ENCODE data around the gene LZTS2.

Gene LZTS2

DNA sequence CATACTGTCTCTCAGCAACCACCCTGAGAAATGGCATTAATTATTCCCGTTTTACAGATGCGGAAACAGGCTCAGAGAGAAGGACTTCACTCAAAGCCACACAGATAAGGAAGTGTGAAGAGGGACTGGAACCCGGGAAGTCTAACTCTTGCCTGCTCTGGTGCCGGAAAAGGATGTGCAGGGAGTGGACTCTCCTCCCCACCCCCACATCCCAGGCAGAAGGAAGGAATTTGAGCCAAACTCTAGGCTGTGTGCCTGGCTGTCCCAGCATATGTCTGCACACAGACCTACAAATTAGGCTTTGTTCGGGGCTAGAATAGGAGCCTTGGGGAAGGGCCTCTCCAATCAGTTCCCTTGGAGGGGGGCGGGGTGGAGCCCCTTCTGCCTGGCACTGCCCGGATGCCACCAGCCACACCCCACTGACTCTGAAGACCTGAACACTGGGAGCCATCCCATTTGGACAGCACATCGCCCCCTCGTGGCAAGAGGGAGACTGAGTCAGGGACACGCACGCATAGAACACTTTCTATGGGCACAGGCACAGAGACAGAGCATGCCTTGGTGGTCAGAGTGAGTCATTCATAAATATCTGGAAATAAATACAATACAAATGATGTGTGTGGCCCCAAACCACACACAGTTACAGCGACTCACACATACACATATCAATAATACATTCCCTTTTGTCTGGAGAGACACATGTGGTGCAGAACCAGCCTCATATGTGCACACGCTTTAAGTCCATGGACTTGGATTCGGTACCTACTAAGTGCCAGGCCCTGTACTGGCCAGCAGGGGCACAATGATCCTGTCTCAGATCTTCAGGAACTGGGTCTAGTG is 13.1 kb downstream of the LZTS2 start:
- ATAC-seq (ENCODE audit: insufficient read depth, low read depth) (peak; percentile 91), DNase-seq (peak; percentile 78)
- H3K27ac ChIP-seq (ENCODE audit: low read length) = no peak overlapping the region
- H3K4me3 ChIP-seq (ENCODE audit: low read depth in 1 of 2, low read length in 2 of 2) = no peak overlapping the region
- H3K36me3 ChIP-seq (ENCODE audit: insufficient read depth, low read length) = no peaks in the 10 kb centered on the region
- H3K27me3 ChIP-seq (ENCODE audit: insufficient read depth, low read length, poor library complexity) = no peaks in the 10 kb centered on the region
- H3K9ac ChIP-seq (ENCODE audit: low read depth, low read length) = no peak overlapping the region
- H2AFZ ChIP-seq (ENCODE audit: low read depth, low read length) = no peak overlapping the region; the same call in 1 of the 2 replicates
- H3K79me2 ChIP-seq (ENCODE audit: insufficient read depth, low read length) = no peaks in the 10 kb centered on the region
- H4K20me1 ChIP-seq (ENCODE audit: insufficient read depth, low read length) = peaks cover 7% of the 10 kb centered on the region
- H3K9me3 ChIP-seq (ENCODE audit: insufficient read depth, low read length, severe bottlenecking) = no peaks in the 10 kb centered on the region
- H3K4me2 ChIP-seq (ENCODE audit: insufficient read depth, low read length) = no peak overlapping the region
- peaks cover 7% of the 10 kb centered on the region; the same call in 1 of the 2 replicates for H3K4me1 ChIP-seq (ENCODE audit: insufficient read depth, low read length)
- no peak for TF ChIP-seq EZH2 (IDR thresholded peaks at IDR 0.05; ENCODE audit: borderline replicate concordance, low read depth, low read length, severe bottlenecking)
- TF ChIP-seq, protein P1, sequence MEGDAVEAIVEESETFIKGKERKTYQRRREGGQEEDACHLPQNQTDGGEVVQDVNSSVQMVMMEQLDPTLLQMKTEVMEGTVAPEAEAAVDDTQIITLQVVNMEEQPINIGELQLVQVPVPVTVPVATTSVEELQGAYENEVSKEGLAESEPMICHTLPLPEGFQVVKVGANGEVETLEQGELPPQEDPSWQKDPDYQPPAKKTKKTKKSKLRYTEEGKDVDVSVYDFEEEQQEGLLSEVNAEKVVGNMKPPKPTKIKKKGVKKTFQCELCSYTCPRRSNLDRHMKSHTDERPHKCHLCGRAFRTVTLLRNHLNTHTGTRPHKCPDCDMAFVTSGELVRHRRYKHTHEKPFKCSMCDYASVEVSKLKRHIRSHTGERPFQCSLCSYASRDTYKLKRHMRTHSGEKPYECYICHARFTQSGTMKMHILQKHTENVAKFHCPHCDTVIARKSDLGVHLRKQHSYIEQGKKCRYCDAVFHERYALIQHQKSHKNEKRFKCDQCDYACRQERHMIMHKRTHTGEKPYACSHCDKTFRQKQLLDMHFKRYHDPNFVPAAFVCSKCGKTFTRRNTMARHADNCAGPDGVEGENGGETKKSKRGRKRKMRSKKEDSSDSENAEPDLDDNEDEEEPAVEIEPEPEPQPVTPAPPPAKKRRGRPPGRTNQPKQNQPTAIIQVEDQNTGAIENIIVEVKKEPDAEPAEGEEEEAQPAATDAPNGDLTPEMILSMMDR (IDR thresholded peaks at IDR 0.05; ENCODE audit: borderline replicate concordance, extremely low read depth, low read length, poor library complexity, severe bottlenecking) = peak; percentile 89

DNA sequence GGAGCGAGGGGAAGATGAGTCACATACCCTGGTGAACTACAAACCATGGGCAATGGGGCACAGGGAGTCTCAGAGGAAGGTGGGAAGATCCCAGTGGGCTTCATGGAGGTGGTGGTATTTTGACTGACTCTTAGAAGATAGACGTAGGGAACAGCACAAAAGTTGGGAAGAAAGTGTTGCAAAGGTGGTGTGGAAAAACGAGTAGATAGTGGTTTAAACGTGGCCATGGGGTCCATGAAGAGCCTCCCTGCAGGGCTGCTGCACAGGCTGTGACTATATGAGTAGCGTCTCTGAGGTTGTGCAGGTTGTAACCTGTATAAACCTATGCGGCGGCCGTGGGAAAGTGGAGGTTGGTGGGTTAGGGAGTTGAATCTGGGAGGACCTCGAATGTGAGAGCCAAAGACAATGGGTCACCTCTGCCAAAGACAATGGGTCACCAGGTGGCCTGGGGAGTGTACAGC is 13.8 kb downstream of the LZTS2 start:
- Histone ChIP-seq H3K9me3 (ENCODE audit: insufficient read depth, low read length, severe bottlenecking) (no peaks in the 10 kb centered on the region), H3K36me3 (ENCODE audit: insufficient read depth, low read length) (no peaks in the 10 kb centered on the region), H3K4me1 (ENCODE audit: insufficient read depth, low read length) (peaks cover 7% of the 10 kb centered on the region; the same call in 1 of the 2 replicates), H3K27ac (ENCODE audit: low read length) (no peak overlapping the region), H3K9ac (ENCODE audit: low read depth, low read length) (no peak overlapping the region), H4K20me1 (ENCODE audit: insufficient read depth, low read length) (peaks cover 7% of the 10 kb centered on the region), H3K4me3 (ENCODE audit: low read depth in 1 of 2, low read length in 2 of 2) (no peak overlapping the region), H2AFZ (ENCODE audit: low read depth, low read length) (no peak overlapping the region; the same call in 1 of the 2 replicates), H3K4me2 (ENCODE audit: insufficient read depth, low read length) (no peak overlapping the region), H3K79me2 (ENCODE audit: insufficient read depth, low read length) (no peaks in the 10 kb centered on the region), H3K27me3 (ENCODE audit: insufficient read depth, low read length, poor library complexity) (no peaks in the 10 kb centered on the region)
- no peak for DNase-seq
- no peak for TF ChIP-seq EZH2 (IDR thresholded peaks at IDR 0.05; ENCODE audit: borderline replicate concordance, low read depth, low read length, severe bottlenecking)
- TF ChIP-seq, protein P1 (IDR thresholded peaks at IDR 0.05; ENCODE audit: borderline replicate concordance, extremely low read depth, low read length, poor library complexity, severe bottlenecking) = no peak
- no peak for ATAC-seq (ENCODE audit: insufficient read depth, low read depth)

DNA sequence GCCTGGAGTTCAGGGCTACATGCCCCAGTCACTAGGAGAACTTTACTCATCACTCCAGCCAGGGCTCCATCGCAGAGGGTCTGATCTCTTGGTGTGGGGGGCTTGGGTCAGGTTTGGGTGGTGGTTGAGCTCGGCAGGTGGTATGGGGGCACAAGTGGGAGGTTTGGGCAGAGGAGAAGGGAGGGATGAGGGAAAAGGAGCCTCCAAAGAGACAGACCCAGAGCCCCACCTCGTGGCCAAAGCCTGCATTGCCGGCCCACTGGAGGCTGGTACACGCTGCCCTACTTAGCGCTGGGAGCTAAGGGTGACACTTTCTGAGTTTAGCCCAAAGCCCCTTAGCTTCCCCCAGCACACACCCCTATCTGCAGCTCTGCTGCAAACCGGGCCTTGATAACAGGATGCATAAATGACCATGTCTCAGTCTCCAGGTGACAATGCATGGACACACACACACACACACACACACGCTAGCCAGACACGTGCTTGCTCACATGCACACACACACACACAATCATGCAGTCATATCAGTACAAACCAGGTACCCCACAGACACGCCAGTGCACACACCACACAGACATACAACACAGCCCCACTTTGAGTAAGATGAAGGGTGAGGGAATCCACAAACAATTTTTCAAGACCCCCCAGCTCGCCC is 14.7 kb downstream of the LZTS2 start:
- Histone ChIP-seq H3K4me3 (ENCODE audit: low read depth in 1 of 2, low read length in 2 of 2) (no peak overlapping the region), H3K27ac (ENCODE audit: low read length) (no peak overlapping the region), H3K9ac (ENCODE audit: low read depth, low read length) (no peak overlapping the region), H3K27me3 (ENCODE audit: insufficient read depth, low read length, poor library complexity) (peaks cover 4% of the 10 kb centered on the region), H4K20me1 (ENCODE audit: insufficient read depth, low read length) (peaks cover 7% of the 10 kb centered on the region), H3K36me3 (ENCODE audit: insufficient read depth, low read length) (no peaks in the 10 kb centered on the region), H3K9me3 (ENCODE audit: insufficient read depth, low read length, severe bottlenecking) (no peaks in the 10 kb centered on the region), H3K79me2 (ENCODE audit: insufficient read depth, low read length) (no peaks in the 10 kb centered on the region), H3K4me2 (ENCODE audit: insufficient read depth, low read length) (no peak overlapping the region), H3K4me1 (ENCODE audit: insufficient read depth, low read length) (peaks cover 7% of the 10 kb centered on the region; the same call in 1 of the 2 replicates), H2AFZ (ENCODE audit: low read depth, low read length) (no peak overlapping the region; the same call in 1 of the 2 replicates)
- DNase-seq (peak; percentile 77), ATAC-seq (ENCODE audit: insufficient read depth, low read depth) (peak; percentile 73)
- TF ChIP-seq EZH2 (IDR thresholded peaks at IDR 0.05; ENCODE audit: borderline replicate concordance, low read depth, low read length, severe bottlenecking) = no peak
- TF ChIP-seq, protein P1 (IDR thresholded peaks at IDR 0.05; ENCODE audit: borderline replicate concordance, extremely low read depth, low read length, poor library complexity, severe bottlenecking) = peak; percentile 92
